Raji (cell line): Measurements from ENCODE around the gene LSM3.

Experiments used
- POLR2A ChIP-seq: IDR thresholded peaks from 2 replicates; pipeline ENCODE4 v1.6.1; 2011; ENCODE audit warnings: low read depth, low read length, control low read depth; ENCODE audit not compliant: insufficient read depth

LSM3 gene

DNA sequence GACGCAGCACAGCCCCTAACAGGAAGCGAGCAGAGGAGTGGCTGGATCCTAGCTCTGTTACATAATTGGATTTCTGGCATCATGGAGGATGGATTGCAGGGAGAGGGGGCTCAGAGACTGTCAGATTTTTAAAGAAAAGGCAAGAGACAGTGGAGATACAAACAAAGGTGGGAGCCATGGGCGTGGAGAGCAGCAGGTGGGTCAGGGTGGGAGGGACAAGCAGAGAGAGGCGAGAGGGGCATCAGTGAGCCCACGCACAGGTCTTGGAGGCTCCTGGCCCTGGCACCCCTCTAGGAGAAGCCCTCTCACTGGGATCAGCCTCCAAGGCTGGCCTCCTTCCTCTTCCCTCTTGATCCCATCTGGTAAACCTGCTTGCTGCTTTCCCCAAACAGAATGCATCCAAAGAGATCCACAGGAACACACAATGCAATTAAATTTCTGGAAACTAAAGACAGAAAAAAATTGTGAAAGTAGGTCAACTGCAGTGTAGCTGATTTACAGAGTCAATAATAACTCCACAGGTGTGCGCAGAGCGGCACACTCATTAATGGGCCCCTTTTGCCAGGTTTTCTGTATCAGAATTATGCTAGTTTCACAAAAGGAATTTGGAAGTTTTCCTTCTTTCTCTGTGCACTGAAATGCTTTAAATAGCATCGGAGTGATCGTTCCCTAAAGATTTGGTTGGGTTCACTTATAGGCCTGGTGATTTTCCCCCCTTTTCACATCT lies 66.1 kb downstream of the LSM3 start:
- TF ChIP-seq POLR2A, result no peak

DNA sequence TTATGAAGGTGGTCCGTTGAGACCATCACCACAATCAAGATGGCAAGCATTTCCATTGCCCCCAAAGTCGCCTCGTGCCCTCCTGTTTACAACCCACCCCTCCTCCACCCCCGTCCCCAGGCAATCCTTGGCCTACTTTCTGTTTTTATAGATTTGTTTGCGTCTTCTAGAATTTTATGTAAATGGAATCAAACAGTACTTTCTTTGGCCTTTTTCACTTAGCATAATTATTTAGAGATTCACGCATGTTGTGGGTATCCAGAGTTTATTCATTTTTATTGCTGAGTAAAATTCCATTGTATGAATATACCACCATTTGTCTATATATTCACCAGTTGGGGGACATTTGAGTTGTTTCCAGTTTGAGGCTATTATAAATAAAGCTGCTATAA lies 66.6 kb downstream of the LSM3 start:
- no peak for TF ChIP-seq POLR2A

DNA sequence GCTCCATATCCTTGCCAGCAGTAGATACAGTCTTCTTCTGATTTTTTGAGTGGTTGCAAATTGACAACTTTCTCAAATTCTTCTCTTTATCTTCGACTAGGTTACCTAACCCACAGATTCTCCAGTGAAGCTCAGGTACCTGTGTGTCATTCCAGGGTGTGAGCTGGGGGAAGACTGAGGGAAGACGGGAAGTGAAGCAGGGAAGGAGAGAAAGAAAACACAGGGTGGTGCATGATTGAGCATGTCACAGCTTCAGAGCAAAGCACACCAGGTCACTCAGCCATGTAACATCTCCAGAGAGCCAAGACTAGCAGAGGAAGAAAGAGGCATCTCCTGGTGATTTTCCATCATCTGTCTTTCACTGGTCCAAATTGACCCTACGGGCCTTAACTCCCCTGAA lies 67.2 kb downstream of the LSM3 start:
- TF ChIP-seq POLR2A, result no peak

DNA sequence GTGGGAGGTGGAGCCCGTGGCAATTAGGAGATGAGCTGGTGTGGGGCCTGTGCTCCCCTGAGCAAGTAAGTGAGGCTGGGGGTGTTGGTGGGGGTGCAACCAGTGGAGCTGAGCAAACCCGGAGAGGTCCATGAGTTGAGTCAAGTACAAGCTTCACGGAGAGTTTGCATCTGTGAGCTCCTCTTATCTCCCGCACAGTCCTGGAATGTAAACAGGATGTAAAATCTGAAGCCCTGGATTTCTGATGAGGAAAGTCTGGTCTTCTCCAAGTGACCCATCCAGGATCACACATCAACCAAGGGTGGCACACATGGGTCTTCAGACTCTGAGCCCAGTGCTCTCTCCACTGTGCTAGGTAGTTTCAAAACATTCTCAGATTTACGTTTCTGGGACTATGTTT lies 67.8 kb downstream of the LSM3 start:
- TF ChIP-seq POLR2A, result no peak

DNA sequence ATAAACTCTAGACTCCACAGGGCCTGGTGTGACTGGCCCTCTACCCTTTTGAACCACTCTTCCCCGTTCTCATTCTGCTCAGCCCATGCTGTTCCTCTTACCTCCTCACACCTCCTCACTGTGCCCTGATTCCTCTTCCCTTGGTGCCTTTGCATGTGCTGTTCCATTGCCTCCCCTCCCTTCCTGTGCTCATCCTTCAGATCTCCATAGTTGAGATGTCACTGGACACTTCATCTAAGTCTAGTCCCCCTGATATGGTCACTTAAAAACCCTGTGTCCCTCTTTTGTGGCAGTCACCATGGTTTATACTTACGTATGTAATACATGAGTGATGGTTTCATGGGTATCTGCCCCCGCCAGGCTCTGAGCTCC lies 69.8 kb downstream of the LSM3 start:
- TF ChIP-seq POLR2A, result no peak

DNA sequence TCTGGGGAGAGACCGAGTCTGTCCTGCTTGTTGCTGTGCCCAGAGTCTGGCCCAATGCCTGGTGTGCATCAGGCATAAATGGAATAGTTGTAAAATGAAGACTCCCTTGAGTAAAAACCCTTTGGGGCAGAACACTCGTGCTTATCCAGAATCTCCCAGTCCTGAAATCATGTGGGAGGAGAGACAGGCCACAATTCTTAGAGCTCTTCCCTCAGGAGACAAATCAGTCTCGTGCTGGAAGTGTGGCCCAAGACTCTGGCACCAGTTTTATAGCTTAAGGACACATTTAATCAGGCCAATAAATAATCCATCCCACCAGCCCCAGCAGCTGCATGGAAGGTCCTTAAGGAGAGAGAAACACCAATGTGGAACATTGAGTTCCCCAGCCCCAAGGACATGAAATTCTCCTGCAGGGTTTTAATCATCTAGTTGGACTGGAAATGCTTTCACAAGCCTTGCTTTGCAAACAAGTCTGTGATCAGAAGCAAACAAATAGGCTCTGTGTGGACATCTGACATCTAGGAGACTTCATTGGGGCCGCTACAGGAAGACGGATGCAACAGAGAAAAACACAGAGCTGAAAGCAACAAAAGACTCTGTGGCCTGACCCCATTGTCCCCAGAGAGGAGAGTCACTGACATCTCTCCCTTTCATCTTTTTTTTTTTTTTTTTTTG lies 70.4 kb downstream of the LSM3 start:
- TF ChIP-seq POLR2A, result no peak
